ENCODE measurements around the gene BOD1.
"Not testable (repeated sequence)": the region's sequence is repeated elsewhere in the genome, so short reads cannot be mapped to it uniquely, and the experiment has no call there.

The BOD1 gene

DNA sequence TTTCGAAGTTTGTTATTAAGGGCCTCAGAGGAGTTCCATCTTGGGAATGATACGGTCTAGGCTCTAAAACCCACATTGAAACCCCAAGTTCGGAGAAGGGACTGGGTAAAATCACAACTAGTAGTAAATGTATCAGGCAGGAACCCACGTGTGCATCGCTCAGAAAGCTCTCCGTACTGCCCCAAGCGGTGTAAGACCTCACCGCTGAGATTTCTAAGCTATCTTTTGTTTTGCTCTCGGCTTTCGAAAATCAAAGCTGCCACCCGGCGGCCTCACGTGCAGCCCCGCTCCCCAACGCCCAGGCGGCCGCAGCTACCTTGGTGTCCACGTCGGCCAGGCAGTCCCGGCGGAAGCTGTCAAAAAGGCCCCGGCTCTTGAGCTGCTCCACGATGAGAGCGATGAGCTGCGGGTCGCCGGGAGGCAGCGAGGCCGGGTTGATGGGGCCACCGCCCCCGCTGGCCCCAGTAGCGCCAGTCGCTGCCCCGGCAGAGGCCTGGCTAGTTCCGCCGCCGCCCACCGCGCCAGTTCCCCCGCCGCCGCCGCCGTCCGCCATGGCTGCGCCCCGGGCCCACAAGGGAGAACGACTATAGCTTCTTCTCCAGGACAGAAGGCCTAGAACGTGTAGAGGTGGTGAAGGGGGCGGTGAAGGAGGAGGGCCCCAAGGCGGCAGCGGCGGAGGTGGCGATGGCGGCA is 420 bp downstream of the BOD1 start:
- DNase-seq (ENCODE audit: low read depth): peak; percentile 85

- no peak for DNase-seq (ENCODE audit: low read depth)
These were observed 1.9 kb downstream of the BOD1 start for GRCh38 chr5:173614591-173614990.

- DNase-seq (ENCODE audit: low read depth): no peak
These were observed 2.9 kb downstream of the BOD1 start for GRCh38 chr5:173613433-173614159.

- DNase-seq (ENCODE audit: low read depth): peak; percentile 72
These were observed 3.5 kb downstream of the BOD1 start for GRCh38 chr5:173612948-173613347.

DNA sequence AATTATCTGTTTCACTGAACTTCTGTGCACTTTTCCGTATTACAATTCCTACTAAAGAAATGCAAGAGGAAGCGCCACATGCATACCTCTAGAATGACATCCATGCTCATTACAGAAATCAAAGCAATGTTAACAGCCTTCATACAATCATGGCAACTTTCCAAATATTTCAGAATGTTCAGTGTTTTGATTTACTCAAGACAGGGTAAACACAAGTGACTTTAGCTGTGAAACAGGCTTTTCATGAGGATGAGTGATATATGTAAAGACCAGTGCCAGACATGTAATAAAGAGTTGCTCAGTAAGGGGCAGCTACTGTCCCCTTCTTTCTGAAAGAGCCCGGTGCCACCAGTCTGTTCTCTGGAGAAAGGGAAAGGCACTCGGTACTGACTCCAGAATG is 4.7 kb downstream of the BOD1 start:
- DNase-seq (ENCODE audit: low read depth): peak; percentile 33

- DNase-seq (ENCODE audit: low read depth): no peak
These were observed 12.3 kb downstream of the BOD1 start for GRCh38 chr5:173604141-173604540.

DNA sequence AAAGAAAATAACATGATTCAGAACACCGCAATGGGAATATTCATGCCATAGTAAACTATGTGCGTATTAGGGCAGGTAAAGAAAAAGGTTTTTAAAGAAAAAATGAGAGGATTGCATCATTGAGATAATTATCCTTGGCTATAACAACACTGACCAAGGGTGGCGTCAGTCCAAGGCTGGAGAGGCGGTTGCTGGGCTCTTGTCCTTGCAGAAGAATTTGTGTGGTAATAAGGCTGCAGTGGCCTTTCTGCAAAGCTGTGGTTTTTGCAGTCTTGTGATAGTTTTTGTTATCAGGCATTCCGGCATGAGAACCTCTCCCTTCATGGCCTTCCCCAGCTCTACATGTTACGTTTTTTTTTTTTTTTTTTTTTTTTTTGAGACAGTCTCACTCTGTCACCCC is 14.0 kb downstream of the BOD1 start:
- peak; percentile 95 for DNase-seq (ENCODE audit: low read depth)

GRCh38 chr5:173598686-173599085 is 17.8 kb downstream of the BOD1 start:
- DNase-seq (ENCODE audit: low read depth): no peak

- no peak for DNase-seq (ENCODE audit: low read depth)
These were observed 19.1 kb downstream of the BOD1 start for GRCh38 chr5:173597304-173597703.

DNA sequence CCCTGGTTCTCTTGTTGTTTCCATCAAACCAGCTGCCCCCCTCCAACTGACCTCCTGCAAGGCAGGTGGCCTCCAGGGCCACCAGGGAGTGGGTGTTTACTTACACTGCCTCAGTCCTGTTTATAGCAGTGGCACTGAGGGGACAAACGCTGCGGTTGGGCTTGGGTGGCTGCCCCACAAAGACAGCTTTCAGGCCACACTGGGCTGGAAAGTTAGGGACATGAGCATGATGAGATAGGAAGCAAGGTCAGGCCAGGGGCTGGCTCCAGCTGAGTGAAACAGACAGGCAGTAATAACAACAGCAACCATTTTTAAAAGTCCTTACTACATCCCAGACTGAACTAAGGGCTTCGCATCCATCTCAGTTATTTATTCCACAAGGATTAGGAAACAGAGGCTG is 20.6 kb downstream of the BOD1 start:
- DNase-seq (ENCODE audit: low read depth): no peak

- DNase-seq (ENCODE audit: low read depth): no peak
These were observed 22.4 kb downstream of the BOD1 start for GRCh38 chr5:173594061-173594460.

DNA sequence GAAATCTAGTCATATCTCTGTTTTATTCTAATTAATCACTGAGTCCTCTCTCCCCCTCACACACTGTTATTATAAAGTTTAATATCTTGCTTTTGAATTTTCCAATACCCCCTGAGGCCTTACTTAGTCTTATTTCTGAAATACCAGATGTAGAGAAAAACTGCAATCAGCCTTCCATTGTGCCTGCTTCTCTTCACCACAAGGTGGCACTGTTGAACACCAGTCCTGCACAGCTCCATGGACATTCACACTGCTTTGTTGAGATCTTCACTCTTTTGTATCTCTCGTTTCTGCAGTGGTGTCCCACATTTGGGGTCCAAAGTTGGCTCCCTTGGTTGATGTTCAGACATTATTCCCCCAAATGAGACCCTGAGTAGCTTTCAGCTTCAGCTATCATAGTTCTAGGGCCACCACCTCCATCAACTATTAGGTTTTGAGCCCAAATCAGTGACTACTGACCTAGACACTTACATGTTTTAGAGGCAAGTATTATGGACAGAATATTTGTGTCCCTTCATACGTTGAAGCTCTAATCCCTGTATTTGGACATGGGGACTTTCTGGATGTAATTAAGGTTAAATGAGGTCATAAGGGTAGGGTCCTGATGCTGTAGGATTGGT is 24.3 kb downstream of the BOD1 start:
- DNase-seq (ENCODE audit: low read depth): no peak

DNA sequence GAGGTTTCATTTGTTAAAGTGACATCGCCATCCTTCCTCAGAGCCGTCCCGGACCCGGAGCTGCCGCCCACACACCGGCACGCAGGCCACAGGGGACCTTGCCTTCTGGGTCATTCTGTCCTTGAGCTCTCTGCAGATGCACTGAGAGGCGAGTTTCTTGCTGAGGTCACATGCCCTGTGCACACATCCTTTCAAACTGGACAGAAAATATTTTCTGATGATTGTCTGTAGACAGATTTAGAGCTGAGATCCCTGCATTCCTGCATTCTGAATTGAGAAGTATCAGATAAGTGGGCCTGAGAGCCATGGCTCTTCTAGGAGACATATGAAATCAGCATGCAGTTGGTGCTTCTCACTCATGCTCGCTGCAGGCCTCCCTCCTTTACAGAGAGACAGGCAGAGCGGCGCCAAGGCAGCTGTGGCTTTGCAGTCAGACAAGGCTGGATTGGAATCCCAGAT is 25.4 kb downstream of the BOD1 start:
- no peak for DNase-seq (ENCODE audit: low read depth)

GRCh38 chr5:173590436-173591055 is 25.9 kb downstream of the BOD1 start:
- DNase-seq (ENCODE audit: low read depth): no peak

DNA sequence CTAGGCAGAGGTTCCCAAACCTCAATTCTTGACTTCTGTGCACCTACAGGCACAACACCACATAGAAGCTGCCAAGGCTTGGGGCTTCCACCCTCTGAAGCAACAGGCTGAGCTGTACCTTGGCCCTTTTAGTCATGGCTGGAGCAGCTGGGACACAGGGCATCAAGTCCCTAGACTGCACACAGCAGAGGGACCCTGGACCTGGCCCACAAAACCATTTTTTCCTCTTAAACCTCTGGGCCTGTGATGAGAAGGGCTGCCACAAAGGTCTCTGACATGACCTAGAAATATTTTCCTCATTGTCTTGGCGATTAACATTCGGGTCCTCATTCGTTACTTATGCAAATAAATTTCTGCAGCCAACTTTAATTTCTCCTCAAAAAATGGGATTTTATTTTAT is 30.3 kb downstream of the BOD1 start:
- DNase-seq (ENCODE audit: low read depth): not testable (repeated sequence)

- no peak for DNase-seq (ENCODE audit: low read depth)
These were observed 33.1 kb downstream of the BOD1 start for GRCh38 chr5:173583346-173583745.

- no peak for DNase-seq (ENCODE audit: low read depth)
These were observed 34.0 kb downstream of the BOD1 start for GRCh38 chr5:173582216-173583111.

GRCh38 chr5:173581408-173582215 is 34.8 kb downstream of the BOD1 start:
- DNase-seq (ENCODE audit: low read depth): peak; percentile 37

DNA sequence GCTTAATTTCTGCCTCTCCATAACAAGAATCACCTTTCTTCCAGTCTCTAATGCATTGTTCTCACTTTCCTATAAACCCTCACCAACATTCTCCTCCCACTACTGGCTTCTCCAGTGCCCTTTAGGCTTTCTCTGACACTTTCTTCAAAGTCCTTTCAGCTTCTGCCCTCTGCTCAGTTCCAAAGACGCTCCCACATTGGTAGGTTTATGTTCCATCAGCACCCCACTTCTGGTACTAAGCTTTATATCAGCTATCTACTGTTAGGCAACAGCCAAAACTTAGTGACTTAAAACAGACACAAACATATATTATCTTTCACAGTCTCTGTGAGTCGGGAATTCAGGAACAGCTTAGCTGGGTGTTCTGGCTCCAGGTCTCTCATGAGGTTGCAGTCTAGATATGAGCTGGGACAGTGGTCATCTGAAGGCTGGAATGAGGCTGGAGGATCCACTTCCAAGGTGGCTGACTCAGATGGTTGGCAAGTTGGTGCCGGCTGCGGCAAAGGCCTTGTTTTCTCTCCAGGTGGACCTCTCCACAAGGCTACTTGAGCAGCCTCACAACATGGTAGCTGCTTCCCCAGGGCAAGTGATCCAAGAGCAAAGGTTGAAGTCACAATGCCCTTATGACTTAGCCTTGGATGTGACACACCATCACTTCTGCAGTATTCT is 37.4 kb downstream of the BOD1 start:
- DNase-seq (ENCODE audit: low read depth): no peak

GRCh38 chr5:173577817-173578216 is 38.6 kb downstream of the BOD1 start:
- DNase-seq (ENCODE audit: low read depth): no peak
